MCF 10A (cell line): ENCODE data around the gene LYSMD1. TPM values are rescaled to one million over a fixed set of nuclear protein-coding genes. Genes with fewer than 3 reads are reported as not detected.
A peak's percentile ranks its signal among the peaks of the same experiment; 100 is the strongest.

ENCODE experiments used
- BruUV-seq: library from RNA; stranded (reverse); fragments of 400-500 nt; replicated peaks from 2 replicates; lab custom pipeline; 2021; lab: Mats Ljungman, UMichigan
- CTCF ChIA-PET: fragments of 300-600 bp; sonication (Branson Sonifier 250); formaldehyde crosslinking; extraction: SDS; loops from one replicate; lab custom pipeline; 2021; ENCODE audit warnings: antibody characterized with exemption, inconsistent platforms; lab: Yijun Ruan, JAX
- POLR2A ChIA-PET: fragments of 300-600, 350-650 bp; sonication (Branson Sonifier 250); formaldehyde crosslinking; extraction: SDS; loops from one replicate; lab custom pipeline; 2020; ENCODE audit warnings: antibody characterized with exemption, inconsistent platforms; lab: Yijun Ruan, JAX
- DNase-seq: peaks from one replicate; pipeline ENCODE4 v3.0.0-alpha.2; 2018; ENCODE audit not compliant: unreplicated experiment
- H3K27ac Mint-ChIP-seq: one replicate; pipeline ENCODE4 v1.8.0; 2022; ENCODE audit warnings: mild to moderate bottlenecking, low read depth, mixed read lengths; ENCODE audit not compliant: unreplicated experiment
- H3K27me3 Mint-ChIP-seq: one replicate; pipeline ENCODE4 v1.8.0; 2022; ENCODE audit warnings: mixed read lengths; ENCODE audit not compliant: insufficient read depth, unreplicated experiment
- H3K36me3 Mint-ChIP-seq: one replicate; pipeline ENCODE4 v1.8.0; 2022; ENCODE audit warnings: mild to moderate bottlenecking, moderate library complexity, mixed read lengths; ENCODE audit not compliant: insufficient read depth, unreplicated experiment
- H3K4me1 Mint-ChIP-seq: one replicate; pipeline ENCODE4 v1.8.0; 2022; ENCODE audit warnings: mixed read lengths; ENCODE audit not compliant: insufficient read depth, unreplicated experiment
- H3K4me3 Mint-ChIP-seq: one replicate; pipeline ENCODE4 v1.8.0; 2022; ENCODE audit warnings: mild to moderate bottlenecking, moderate library complexity, mixed read lengths; ENCODE audit not compliant: unreplicated experiment
- H3K9me3 Mint-ChIP-seq: one replicate; pipeline ENCODE4 v1.8.0; 2022; ENCODE audit warnings: mixed read lengths; ENCODE audit not compliant: unreplicated experiment
- CTCF ChIP-seq: fragments of 200-600 bp; IDR thresholded peaks from one replicate; pipeline ENCODE4 v1.8.0; 2022; ENCODE audit warnings: antibody characterized with exemption, mild to moderate bottlenecking; ENCODE audit not compliant: unreplicated experiment
- intact Hi-C: fragments of 100-400 bp; cut with micrococcal nuclease; formaldehyde crosslinking; loops from 2 replicates; pipeline ENCODE4 v1.14.1; 2022
- total RNA-seq: library from RNA; stranded (reverse); gene quantifications from 2 replicates; pipeline ENCODE4 v1.2.3, GENCODE V29; 2022

LYSMD1 gene
- total RNA-seq, 1 experiment from 2014 or later, result 14.4 TPM

GRCh38 chr1:151156515-151156819 lies 9.2 kb downstream of the LYSMD1 start, which contains the start of gene TNFAIP8L2:
Gene TNFAIP8L2, plus strand, starts transcription at chr1:151156649. Its CDS starts 2,049 bp downstream, at chr1:151158698.
- no peak within 1 kb of the TSS for H3K27ac Mint-ChIP-seq
- no peaks in the 10 kb centered on the region for H3K9me3 Mint-ChIP-seq
- H3K4me1 Mint-ChIP-seq, result peaks cover 12% of the 10 kb centered on the region
- BruUV-seq, result no TSS peak
- DNase-seq, result no peak
- POLR2A ChIA-PET, result interaction anchor here (0.6 to 2.0 kb wide), 8 partner anchors 8 to 164 kb away, joined by 3 to 10 read pairs (median 4); partner anchors contain the start of gene MINDY1
- H3K27me3 Mint-ChIP-seq, result no peaks in the 10 kb centered on the region
- no peak within 1 kb of the TSS for H3K4me3 Mint-ChIP-seq
- peaks cover 41% of the 10 kb centered on the region for H3K36me3 Mint-ChIP-seq
- no peak for TF ChIP-seq CTCF
- CTCF ChIA-PET, result interaction anchor here (0.7 to 7.3 kb wide), 21 partner anchors 9 to 155 kb away, joined by 3 to 158 read pairs (median 5); partner anchors contain the start of genes GABPB2, LYSMD1 and MINDY1
- intact Hi-C loops, result loop anchor here (1.0 to 5.0 kb wide), 4 partner anchors 56 to 459 kb away; partner anchors contain the start of gene GOLPH3L

- no peaks in the 10 kb centered on the region for H3K36me3 Mint-ChIP-seq
- H3K4me1 Mint-ChIP-seq, result peaks cover 10% of the 10 kb centered on the region
- BruUV-seq, result no TSS peak
- intact Hi-C loops, result no loop called here
- H3K27ac Mint-ChIP-seq, result no peak overlapping the region
- POLR2A ChIA-PET, result interaction anchor here (0.8 to 1.2 kb wide), 5 partner anchors 13 to 142 kb away, joined by 3 to 5 read pairs (median 3); no protein-coding TSS in a partner anchor
- TF ChIP-seq CTCF, result no peak
- DNase-seq, result no peak
- no peaks in the 10 kb centered on the region for H3K27me3 Mint-ChIP-seq
- H3K4me3 Mint-ChIP-seq, result no peak overlapping the region
- CTCF ChIA-PET, result interaction anchor here (0.8 to 2.0 kb wide), 4 partner anchors 13 to 151 kb away, joined by 3 to 7 read pairs (median 4); no protein-coding TSS in a partner anchor
- no peaks in the 10 kb centered on the region for H3K9me3 Mint-ChIP-seq
Observed at GRCh38 chr1:151147665-151148064, 18.0 kb downstream of the LYSMD1 start.

- intact Hi-C loops, result no loop called here
- Mint-ChIP-seq H3K4me1 (peaks cover 10% of the 10 kb centered on the region), H3K9me3 (no peaks in the 10 kb centered on the region), H3K4me3 (peak overlapping the region; percentile 73), H3K27ac (peak overlapping the region; percentile 13), H3K36me3 (no peaks in the 10 kb centered on the region), H3K27me3 (no peaks in the 10 kb centered on the region)
- CTCF ChIA-PET, result interaction anchor here (0.5 to 1.2 kb wide), 5 partner anchors 47 to 161 kb away, joined by 3 read pairs; no protein-coding TSS in a partner anchor
- TF ChIP-seq CTCF, result no peak
- peak; percentile 34 for DNase-seq
- BruUV-seq, result no TSS peak
- POLR2A ChIA-PET, result interaction anchor here (0.6 to 1.0 kb wide), 4 partner anchors 9 to 142 kb away, joined by 3 to 4 read pairs (median 4); no protein-coding TSS in a partner anchor
Observed at GRCh38 chr1:151147132-151147503, 18.6 kb downstream of the LYSMD1 start.

- DNase-seq, result peak; percentile 96
- no TSS peak for BruUV-seq
- no peak for TF ChIP-seq CTCF
- no peaks in the 10 kb centered on the region for H3K9me3 Mint-ChIP-seq
- peaks cover 10% of the 10 kb centered on the region for H3K4me1 Mint-ChIP-seq
- H3K4me3 Mint-ChIP-seq, result peak within 1 kb of the TSS; percentile 73
- no peaks in the 10 kb centered on the region for H3K27me3 Mint-ChIP-seq
- POLR2A ChIA-PET, result interaction anchor here (0.6 to 1.0 kb wide), 4 partner anchors 9 to 141 kb away, joined by 3 to 4 read pairs (median 4); no protein-coding TSS in a partner anchor
- CTCF ChIA-PET, result interaction anchor here (0.5 to 1.4 kb wide), 5 partner anchors 43 to 160 kb away, joined by 3 to 4 read pairs (median 3); no protein-coding TSS in a partner anchor
- H3K36me3 Mint-ChIP-seq, result no peaks in the 10 kb centered on the region
- peak within 1 kb of the TSS; percentile 13 for H3K27ac Mint-ChIP-seq
- intact Hi-C loops, result no loop called here
Observed at GRCh38 chr1:151146412-151147131, 19.1 kb downstream of the LYSMD1 start, which contains the start of gene SEMA6C. Gene SEMA6C, minus strand, starts transcription at chr1:151146631. Its CDS starts 4,010 bp downstream, at chr1:151142621.
